T-cell (primary cell): Measurements from ENCODE around the gene UQCR11. TPM values are rescaled to one million over a fixed set of nuclear protein-coding genes. Genes with fewer than 3 reads are reported as not detected.

ENCODE experiments used
- ATAC-seq, 4 experiments: fragments of 200-7000 bp in 3 of 4; fragments of 150-1000 bp in 1 of 4; cut with Tn5 transposase; replicated peaks in 1 of 4; 1 replicate in 3 of 4; 2 replicates in 1 of 4; pipeline ENCODE4 v1.10.0; 2021; ENCODE audit warnings: moderate library complexity in 3 of 4, mild to moderate bottlenecking in 2 of 4, moderate number of reproducible peaks in 1 of 4
- CTCF ChIA-PET, 2 donors: fragments of 300-600 bp; sonication (Branson Sonifier 250); formaldehyde crosslinking; loops; one replicate each; lab custom pipeline; 2022; ENCODE audit warnings: antibody characterized with exemption in 2 of 2; lab: Charles Lee
- POLR2A ChIA-PET, 2 donors: fragments of 300-600 bp; sonication (Branson Sonifier 250); formaldehyde crosslinking; loops; one replicate each; lab custom pipeline; 2022; ENCODE audit warnings: antibody characterized with exemption in 2 of 2; lab: Charles Lee
- DNase-seq, 35 experiments: peaks; one replicate each; pipeline versions ENCODE4 v3.0.0 to v3.0.0-alpha.2; 2013 to 2023
- H3K27ac ChIP-seq: one replicate; pipeline ENCODE4 v1.5.1; 2013; ENCODE audit warnings: low read length
- H3K27me3 ChIP-seq, 2 experiments: replicated peaks in 1 of 2; 1 replicate in 1 of 2; 2 replicates in 1 of 2; pipeline versions ENCODE4 v1.6.1 to v1.7.0; 2013; ENCODE audit warnings: low read length in 1 of 2, mixed read lengths in 1 of 2; ENCODE audit not compliant: control insufficient read depth in 2 of 2, insufficient read depth in 2 of 2; ENCODE audit errors: extremely low read depth in 1 of 2
- H3K36me3 ChIP-seq, 2 donors: 1 replicate in 1 of 2; 2 replicates in 1 of 2; pipeline versions ENCODE4 v1.6.1 to v1.7.0; 2013; ENCODE audit warnings: low read length in 1 of 2; ENCODE audit not compliant: control insufficient read depth in 2 of 2, insufficient read depth in 1 of 2; ENCODE audit errors: extremely low read depth in 1 of 2
- H3K4me1 ChIP-seq, 2 experiments: 1 replicate in 1 of 2; 2 replicates in 1 of 2; pipeline versions ENCODE4 v1.6.1 to v1.7.0; 2013; ENCODE audit warnings: low read length in 2 of 2, mixed read lengths in 1 of 2; ENCODE audit not compliant: insufficient read depth in 2 of 2, control insufficient read depth in 1 of 2; ENCODE audit errors: extremely low read depth in 1 of 2
- H3K4me3 ChIP-seq, 2 donors: 1 replicate in 1 of 2; 2 replicates in 1 of 2; pipeline versions ENCODE4 v1.5.1 to v1.7.0; 2013; ENCODE audit warnings: mild to moderate bottlenecking in 2 of 2, low read length in 1 of 2, moderate library complexity in 1 of 2; ENCODE audit not compliant: control insufficient read depth in 1 of 2; ENCODE audit errors: extremely low read depth in 1 of 2
- H3K9me3 ChIP-seq: 2 replicates; pipeline ENCODE4 v1.7.0; 2013
- H3K27ac Mint-ChIP-seq, 2 donors: one replicate each; pipeline ENCODE4 v1.8.0; 2020 to 2021; ENCODE audit warnings: mild to moderate bottlenecking in 2 of 2, mixed read lengths in 2 of 2
- H3K27me3 Mint-ChIP-seq, 2 donors: one replicate each; pipeline ENCODE4 v1.8.0; 2021 to 2022; ENCODE audit warnings: mixed read lengths in 2 of 2
- H3K36me3 Mint-ChIP-seq: one replicate; pipeline ENCODE4 v1.8.0; 2021; ENCODE audit warnings: mixed read lengths
- H3K4me1 Mint-ChIP-seq, 3 donors: one replicate each; pipeline ENCODE4 v1.8.0; 2020 to 2022; ENCODE audit warnings: mixed read lengths in 3 of 3, mild to moderate bottlenecking in 1 of 3
- H3K4me3 Mint-ChIP-seq, 3 donors: one replicate each; pipeline ENCODE4 v1.8.0; 2020 to 2022; ENCODE audit warnings: mild to moderate bottlenecking in 3 of 3, mixed read lengths in 3 of 3, moderate library complexity in 3 of 3
- H3K9me3 Mint-ChIP-seq, 3 donors: one replicate each; pipeline ENCODE4 v1.8.0; 2020 to 2022; ENCODE audit warnings: mixed read lengths in 3 of 3
- WGBS: methylation state at CpG from one replicate; pipeline ENCODE4 v1.1.5; 2013; ENCODE audit warnings: missing lambda C conversion rate; ENCODE audit not compliant: insufficient coverage; 5-methylcytosine and 5-hydroxymethylcytosine counted together
- total RNA-seq, 35 experiments: library from RNA in 6 of 35; stranded (reverse) in 6 of 35; fragments of 120-200 nt in 1 of 35; gene quantifications; one replicate each; pipeline versions ENCODE4 v1.2.1 to v1.2.4 and lab custom pipeline; 2013 to 2026

UQCR11 gene
- total RNA-seq, 5 donors from 2014 or later (not counting 1 experiment from before 2014, with no cell fraction given) = 127 to 168 (median 148) TPM

GRCh38 chr19:1561236-1561842, 43.9 kb downstream of the UQCR11 start:
- no peak overlapping the region for H3K27ac ChIP-seq
- no peaks in the 10 kb centered on the region for H3K27me3 ChIP-seq
- no peak overlapping the region for H3K4me3 ChIP-seq
- Mint-ChIP-seq H3K27me3 (no peaks in the 10 kb centered on the region), H3K27ac (no peak overlapping the region), H3K4me1 (peaks cover 0 to 3% (median 0%) of the 10 kb centered on the region in 3 donors), H3K4me3 (no peak overlapping the region), H3K36me3 (no peaks in the 10 kb centered on the region), H3K9me3 (no peaks in the 10 kb centered on the region)
- ChIA-PET CTCF (interaction anchor here in 1 of 2 donors (0.6 kb wide), 1 partner anchor 27 kb away, joined by 7 read pairs; no protein-coding TSS in a partner anchor), POLR2A (interaction anchor here in 1 of 2 donors (0.6 kb wide), 1 partner anchor 92 kb away, joined by 3 read pairs; no protein-coding TSS in a partner anchor)
- WGBS = 94% methylated on average over 12 of the region's 17 CpGs
- DNase-seq = no peak
- H3K4me1 ChIP-seq = peaks cover 0 to 3% of the 10 kb centered on the region in 2 experiments
- no peaks in the 10 kb centered on the region for H3K9me3 ChIP-seq
- ATAC-seq = no peak
- H3K36me3 ChIP-seq = no peaks in the 10 kb centered on the region

GRCh38 chr19:1560286-1560882, 44.9 kb downstream of the UQCR11 start:
- Mint-ChIP-seq H3K4me1 (peaks cover 0 to 3% (median 0%) of the 10 kb centered on the region in 3 donors), H3K9me3 (no peaks in the 10 kb centered on the region), H3K4me3 (no peak overlapping the region), H3K27me3 (no peaks in the 10 kb centered on the region), H3K36me3 (no peaks in the 10 kb centered on the region), H3K27ac (no peak overlapping the region)
- ChIA-PET CTCF (no interaction called here), POLR2A (interaction anchor here in 1 of 2 donors (0.6 kb wide), 1 partner anchor 93 kb away, joined by 3 read pairs; no protein-coding TSS in a partner anchor)
- Histone ChIP-seq H3K4me3 (no peak overlapping the region), H3K27ac (no peak overlapping the region), H3K27me3 (no peaks in the 10 kb centered on the region), H3K9me3 (no peaks in the 10 kb centered on the region), H3K4me1 (peaks cover 0 to 3% of the 10 kb centered on the region in 2 experiments), H3K36me3 (no peaks in the 10 kb centered on the region)
- no peak for ATAC-seq
- DNase-seq = no peak
- 60% methylated on average over 17 of the region's 25 CpGs for WGBS

GRCh38 chr19:1558552-1558951, 46.7 kb downstream of the UQCR11 start:
- Mint-ChIP-seq H3K36me3 (no peaks in the 10 kb centered on the region), H3K9me3 (no peaks in the 10 kb centered on the region), H3K4me3 (no peak overlapping the region), H3K27me3 (peaks cover 0 to under 1% of the 10 kb centered on the region in 2 donors), H3K4me1 (peaks cover 0 to 3% (median 0%) of the 10 kb centered on the region in 3 donors), H3K27ac (no peak overlapping the region)
- peaks cover 0 to 6% of the 10 kb centered on the region in 2 experiments for H3K27me3 ChIP-seq
- no peak for DNase-seq
- H3K4me1 ChIP-seq = peaks cover 0 to 3% of the 10 kb centered on the region in 2 experiments
- whole genome bisulfite sequencing = 85% methylated on average over 4 of the region's 12 CpGs
- H3K27ac ChIP-seq = no peak overlapping the region
- POLR2A ChIA-PET = no interaction called here
- H3K4me3 ChIP-seq = no peak overlapping the region
- CTCF ChIA-PET = no interaction called here
- ATAC-seq = no peak
- no peaks in the 10 kb centered on the region for H3K36me3 ChIP-seq
- H3K9me3 ChIP-seq = no peaks in the 10 kb centered on the region

- WGBS = 98% methylated on average over 49 of the region's 66 CpGs
- no peaks in the 10 kb centered on the region for H3K36me3 ChIP-seq
- H3K27me3 ChIP-seq = peaks cover 0 to 15% of the 10 kb centered on the region in 2 experiments
- Mint-ChIP-seq H3K4me1 (peaks cover 0 to 3% (median 0%) of the 10 kb centered on the region in 3 donors), H3K27ac (no peak overlapping the region), H3K27me3 (peaks cover 9 to 11% of the 10 kb centered on the region in 2 donors), H3K9me3 (no peaks in the 10 kb centered on the region), H3K36me3 (no peaks in the 10 kb centered on the region), H3K4me3 (no peak overlapping the region)
- H3K4me1 ChIP-seq = peaks cover 0 to 3% of the 10 kb centered on the region in 2 experiments
- no peak overlapping the region for H3K27ac ChIP-seq
- H3K9me3 ChIP-seq = no peaks in the 10 kb centered on the region
- H3K4me3 ChIP-seq = no peak overlapping the region
- ATAC-seq (no peak), DNase-seq (no peak)
- ChIA-PET CTCF (no interaction called here), POLR2A (no interaction called here)
Measured at GRCh38 chr19:1556390-1557070, 48.7 kb downstream of the UQCR11 start.

GRCh38 chr19:1555487-1556389, 49.5 kb downstream of the UQCR11 start:
- DNase-seq = no peak
- Mint-ChIP-seq H3K4me1 (peaks cover 0 to 3% (median 0%) of the 10 kb centered on the region in 3 donors), H3K4me3 (no peak overlapping the region), H3K27me3 (peaks cover 9 to 12% of the 10 kb centered on the region in 2 donors), H3K9me3 (no peaks in the 10 kb centered on the region), H3K36me3 (no peaks in the 10 kb centered on the region), H3K27ac (no peak overlapping the region)
- Histone ChIP-seq H3K27me3 (peaks cover 0 to 23% of the 10 kb centered on the region in 2 experiments), H3K36me3 (no peaks in the 10 kb centered on the region), H3K4me1 (peaks cover 0 to 3% of the 10 kb centered on the region in 2 experiments), H3K27ac (no peak overlapping the region), H3K4me3 (no peak overlapping the region), H3K9me3 (no peaks in the 10 kb centered on the region)
- ChIA-PET CTCF (no interaction called here), POLR2A (no interaction called here)
- 98% methylated on average over 82 of the region's 121 CpGs for WGBS
- ATAC-seq = no peak

GRCh38 chr19:1554968-1555367, 50.3 kb downstream of the UQCR11 start:
- DNase-seq = no peak
- no peak for ATAC-seq
- H3K4me3 Mint-ChIP-seq = no peak overlapping the region
- no peak overlapping the region for H3K4me3 ChIP-seq
- H3K27me3 Mint-ChIP-seq = peaks cover 9 to 12% of the 10 kb centered on the region in 2 donors
- CTCF ChIA-PET = no interaction called here
- POLR2A ChIA-PET = no interaction called here
- H3K27ac Mint-ChIP-seq = no peak overlapping the region
- WGBS = 96% methylated on average over 11 of the region's 24 CpGs
- no peak overlapping the region for H3K27ac ChIP-seq
- no peaks in the 10 kb centered on the region for H3K36me3 ChIP-seq
- peaks cover 0 to 28% of the 10 kb centered on the region in 2 experiments for H3K27me3 ChIP-seq
- H3K4me1 Mint-ChIP-seq = no peaks in the 10 kb centered on the region
- H3K36me3 Mint-ChIP-seq = no peaks in the 10 kb centered on the region
- H3K9me3 Mint-ChIP-seq = no peaks in the 10 kb centered on the region
- no peaks in the 10 kb centered on the region for H3K9me3 ChIP-seq
- H3K4me1 ChIP-seq = no peaks in the 10 kb centered on the region
